ENCODE measurements around the gene EDAR. TPM values are rescaled to one million over a fixed set of nuclear protein-coding genes. Genes with fewer than 3 reads are reported as not detected.

The EDAR gene
- total and polyA plus RNA-seq, 10 of the 15 experiments (the other 5 are each of a cell fraction or from before 2014, with no cell fraction given) = 0.04 TPM; not detected in 9

DNA sequence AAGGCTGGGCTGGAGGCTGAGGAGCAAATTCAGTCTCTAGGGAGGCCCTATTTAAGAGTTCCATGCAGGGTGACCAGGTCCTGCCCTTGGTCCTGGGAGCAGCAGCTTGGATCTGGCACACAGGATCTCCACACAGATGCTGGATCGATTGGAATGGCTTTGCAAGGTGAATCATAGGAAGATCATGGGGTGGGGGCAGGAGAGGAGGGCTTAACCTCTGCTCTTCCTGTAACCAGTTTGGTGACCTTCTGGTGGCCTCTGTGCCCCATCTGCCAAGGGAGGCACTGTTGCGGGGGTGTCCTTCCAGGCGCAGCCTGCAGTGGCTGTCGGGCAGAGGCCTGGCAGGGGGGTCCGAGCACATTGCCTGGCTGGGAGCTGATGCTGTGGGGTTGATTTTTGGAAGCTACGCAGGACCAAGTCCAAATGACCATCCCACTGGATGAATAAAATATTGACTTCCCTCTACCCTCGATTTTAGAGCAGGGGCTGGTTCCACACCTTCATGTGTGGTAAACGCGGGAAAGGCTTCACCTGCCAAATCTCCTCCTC lies 79.7 kb downstream of the EDAR start:
- H3K36me3 ChIP-seq (ENCODE audit: control insufficient read depth in 2 of 2, insufficient read depth in 2 of 2, low read length in 1 of 2) = no peaks in the 10 kb centered on the region
- FAIRE-seq (no peak), ATAC-seq (no peak), DNase-seq (ENCODE audit: low read depth, low spot score) (no peak)
- H3K9ac ChIP-seq (ENCODE audit: control insufficient read depth, insufficient read depth, low read length) = no peak overlapping the region
- 54% methylated on average over 9 of the region's 9 CpGs for WGBS (ENCODE audit: insufficient coverage, insufficient replicate concordance, low lambda C conversion rate, missing lambda C conversion rate)
- in situ Hi-C loops (cut with MboI) = no loop called here
- ChIA-PET CTCF (no interaction called here), POLR2A (no interaction called here), RAD21 (ENCODE audit: unreplicated experiment) (no interaction called here), SMC1A (ENCODE audit: uncharacterized antibody, unreplicated experiment) (no interaction called here)
- intact Hi-C loops (cut with micrococcal nuclease; ENCODE audit: unreplicated experiment) = no loop called here
- H3K9me3 ChIP-seq (replicated peaks; ENCODE audit: control insufficient read depth, insufficient read depth, low read length) = no peaks in the 10 kb centered on the region
- H3K4me3 ChIP-seq = no peak overlapping the region
- no peak overlapping the region for H2AFZ ChIP-seq (ENCODE audit: control insufficient read depth, low read depth, low read length)
- H3K4me2 ChIP-seq (ENCODE audit: control insufficient read depth, insufficient read depth) = no peak overlapping the region
- H4K20me1 ChIP-seq (ENCODE audit: control insufficient read depth, insufficient read depth) = no peaks in the 10 kb centered on the region
- H3K4me1 ChIP-seq (ENCODE audit: control insufficient read depth, insufficient read depth, low read length) = no peaks in the 10 kb centered on the region
- no peak overlapping the region for H3K27ac ChIP-seq (ENCODE audit: control insufficient read depth, insufficient read depth)
- TF ChIP-seq EGR1 (IDR thresholded peaks at IDR 0.05; ENCODE audit: borderline replicate concordance in 1 of 2, low read depth in 2 of 2, low read length in 2 of 2) (no peak), JUNB (IDR thresholded peaks at IDR 0.05) (no peak), MTA2 (IDR thresholded peaks at IDR 0.05; ENCODE audit: low read depth) (no peak), EP300 (IDR thresholded peaks at IDR 0.05; ENCODE audit: borderline replicate concordance in 1 of 2, control insufficient read depth in 1 of 2, low read depth in 2 of 2, low read length in 2 of 2) (no peak), IKZF2 (IDR thresholded peaks at IDR 0.05) (no peak)
- BruUV-seq (replicated peaks) = no TSS peak
- no peaks in the 10 kb centered on the region; a peak in 2 of 4 replicates for H3K27me3 ChIP-seq (replicated peaks in 1 of 2; ENCODE audit: control insufficient read depth in 2 of 2, insufficient read depth in 2 of 2, low read length in 1 of 2)
- H3K79me2 ChIP-seq (ENCODE audit: control insufficient read depth, insufficient read depth, low read length) = no peaks in the 10 kb centered on the region

DNA sequence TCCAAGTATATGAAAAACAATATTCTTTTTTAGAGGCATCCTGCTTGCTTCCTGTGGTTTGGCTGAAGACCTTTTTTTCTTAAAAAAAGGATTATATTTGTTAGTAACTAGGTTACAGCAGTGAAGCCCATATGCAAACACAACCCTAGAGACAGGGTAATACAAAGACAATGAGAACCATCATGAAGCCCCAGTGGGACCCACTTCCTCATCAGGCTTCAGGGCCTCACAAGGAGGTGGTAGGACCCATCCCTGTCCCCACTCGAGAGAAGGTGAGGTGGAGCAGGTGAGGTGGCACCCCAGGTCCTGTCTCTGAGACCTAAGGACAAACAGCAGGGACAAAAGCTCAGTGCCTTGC lies 80.3 kb downstream of the EDAR start:
- Histone ChIP-seq H3K4me2 (ENCODE audit: control insufficient read depth, insufficient read depth) (no peak overlapping the region), H3K27me3 (replicated peaks in 1 of 2; ENCODE audit: control insufficient read depth in 2 of 2, insufficient read depth in 2 of 2, low read length in 1 of 2) (no peaks in the 10 kb centered on the region; a peak in 2 of 4 replicates), H3K9ac (ENCODE audit: control insufficient read depth, insufficient read depth, low read length) (no peak overlapping the region), H4K20me1 (ENCODE audit: control insufficient read depth, insufficient read depth) (no peaks in the 10 kb centered on the region), H3K27ac (ENCODE audit: control insufficient read depth, insufficient read depth) (no peak overlapping the region), H3K4me1 (ENCODE audit: control insufficient read depth, insufficient read depth, low read length) (no peaks in the 10 kb centered on the region), H3K4me3 (no peak overlapping the region), H3K36me3 (ENCODE audit: control insufficient read depth in 2 of 2, insufficient read depth in 2 of 2, low read length in 1 of 2) (no peaks in the 10 kb centered on the region), H2AFZ (ENCODE audit: control insufficient read depth, low read depth, low read length) (no peak overlapping the region), H3K9me3 (replicated peaks; ENCODE audit: control insufficient read depth, insufficient read depth, low read length) (no peaks in the 10 kb centered on the region), H3K79me2 (ENCODE audit: control insufficient read depth, insufficient read depth, low read length) (no peaks in the 10 kb centered on the region)
- ATAC-seq (no peak), DNase-seq (ENCODE audit: low read depth, low spot score) (no peak), FAIRE-seq (no peak)
- TF ChIP-seq MYB (IDR thresholded peaks at IDR 0.05; ENCODE audit: borderline replicate concordance, low read depth, low read length) (no peak), BRCA1 (IDR thresholded peaks at IDR 0.05; ENCODE audit: low read depth, low read length) (no peak), CBFB (IDR thresholded peaks at IDR 0.05; ENCODE audit: low read depth) (no peak), SREBF1 (IDR thresholded peaks at IDR 0.05; ENCODE audit: low read length) (no peak), ZBED1 (IDR thresholded peaks at IDR 0.05; ENCODE audit: borderline replicate concordance) (no peak), LARP7 (IDR thresholded peaks at IDR 0.05) (no peak), BHLHE40 (IDR thresholded peaks at IDR 0.05; ENCODE audit: borderline replicate concordance in 1 of 2, low read depth in 2 of 2, low read length in 1 of 2) (no peak), RAD21 (IDR thresholded peaks at IDR 0.05; ENCODE audit: insufficient read depth, low read depth, low read length) (no peak), KAT2A (conservative IDR thresholded peaks at IDR 0.05; ENCODE audit: control insufficient read depth, low read depth, low read length) (no peak)
- SMC1A ChIA-PET (ENCODE audit: uncharacterized antibody, unreplicated experiment) = no interaction called here
- BruUV-seq (replicated peaks) = no TSS peak
- POLR2A ChIA-PET = no interaction called here
- CTCF ChIA-PET = no interaction called here
- intact Hi-C loops (cut with micrococcal nuclease; ENCODE audit: unreplicated experiment) = no loop called here
- RAD21 ChIA-PET (ENCODE audit: unreplicated experiment) = no interaction called here
- WGBS (ENCODE audit: insufficient coverage, insufficient replicate concordance, low lambda C conversion rate, missing lambda C conversion rate) = 0% methylated on average over 1 of the region's 1 CpG
- in situ Hi-C loops (cut with MboI) = no loop called here
